Endothelial cell (in vitro differentiated cells): ENCODE measurements around the gene MYH11. TPM values are rescaled to one million over a fixed set of nuclear protein-coding genes. Genes with fewer than 3 reads are reported as not detected.
"Not testable (repeated sequence)": the region's sequence is repeated elsewhere in the genome, so short reads cannot be mapped to it uniquely, and the experiment has no call there.

ENCODE experiments used
- DNase-seq: peaks from one replicate; pipeline ENCODE4 v3.0.0; 2021; ENCODE audit warnings: low spot score
- H3K27ac Mint-ChIP-seq: one replicate; pipeline ENCODE4 v1.8.0; 2021; ENCODE audit warnings: mixed read lengths, inconsistent platforms; ENCODE audit not compliant: unreplicated experiment
- H3K27me3 Mint-ChIP-seq: one replicate; pipeline ENCODE4 v1.8.0; 2021; ENCODE audit warnings: mild to moderate bottlenecking, moderate library complexity, mixed read lengths, inconsistent platforms; ENCODE audit not compliant: unreplicated experiment
- H3K36me3 Mint-ChIP-seq: one replicate; pipeline ENCODE4 v1.8.0; 2021; ENCODE audit warnings: mild to moderate bottlenecking, low read depth, mixed read lengths, inconsistent platforms; ENCODE audit not compliant: unreplicated experiment
- H3K4me1 Mint-ChIP-seq: one replicate; pipeline ENCODE4 v1.8.0; 2021; ENCODE audit warnings: mild to moderate bottlenecking, mixed read lengths, inconsistent platforms; ENCODE audit not compliant: unreplicated experiment
- H3K4me3 Mint-ChIP-seq: one replicate; pipeline ENCODE4 v1.8.0; 2021; ENCODE audit warnings: mild to moderate bottlenecking, mixed read lengths, inconsistent platforms; ENCODE audit not compliant: unreplicated experiment
- H3K9me3 Mint-ChIP-seq: one replicate; pipeline ENCODE4 v1.8.0; 2021; ENCODE audit warnings: mixed read lengths, inconsistent platforms; ENCODE audit not compliant: unreplicated experiment
- CTCF ChIP-seq: fragments of 200-600 bp; sonication (generic); IDR thresholded peaks from one replicate; pipeline ENCODE4 v1.5.0; 2021; ENCODE audit warnings: antibody characterized with exemption; ENCODE audit not compliant: unreplicated experiment
- total RNA-seq: library from RNA; stranded (reverse); fragmentation: NEBNext Ultra II Directional; extraction: Animal tissue kit (Norgen Biotek cat#: 25700); gene quantifications from one replicate; pipeline ENCODE4 v1.2.1, GENCODE V29; 2021; ENCODE audit not compliant: unreplicated experiment

The MYH11 gene
- total RNA-seq, 1 donor from 2014 or later = 0.51 TPM

- H3K9me3 Mint-ChIP-seq = no peaks in the 10 kb centered on the region
- no peak for TF ChIP-seq CTCF
- H3K4me3 Mint-ChIP-seq = no peak overlapping the region
- no peak for DNase-seq
- H3K4me1 Mint-ChIP-seq = no peaks in the 10 kb centered on the region
- no peaks in the 10 kb centered on the region for H3K36me3 Mint-ChIP-seq
- no peak overlapping the region for H3K27ac Mint-ChIP-seq
- no peaks in the 10 kb centered on the region for H3K27me3 Mint-ChIP-seq
These were observed 9.1 kb downstream of the MYH11 start for GRCh38 chr16:15847611-15848175.

GRCh38 chr16:15846510-15846909 is 10.3 kb downstream of the MYH11 start:
- Mint-ChIP-seq H3K36me3 (no peaks in the 10 kb centered on the region), H3K27me3 (no peaks in the 10 kb centered on the region), H3K27ac (no peak overlapping the region), H3K4me1 (no peaks in the 10 kb centered on the region), H3K4me3 (no peak overlapping the region), H3K9me3 (no peaks in the 10 kb centered on the region)
- TF ChIP-seq CTCF = no peak
- DNase-seq = no peak

DNA sequence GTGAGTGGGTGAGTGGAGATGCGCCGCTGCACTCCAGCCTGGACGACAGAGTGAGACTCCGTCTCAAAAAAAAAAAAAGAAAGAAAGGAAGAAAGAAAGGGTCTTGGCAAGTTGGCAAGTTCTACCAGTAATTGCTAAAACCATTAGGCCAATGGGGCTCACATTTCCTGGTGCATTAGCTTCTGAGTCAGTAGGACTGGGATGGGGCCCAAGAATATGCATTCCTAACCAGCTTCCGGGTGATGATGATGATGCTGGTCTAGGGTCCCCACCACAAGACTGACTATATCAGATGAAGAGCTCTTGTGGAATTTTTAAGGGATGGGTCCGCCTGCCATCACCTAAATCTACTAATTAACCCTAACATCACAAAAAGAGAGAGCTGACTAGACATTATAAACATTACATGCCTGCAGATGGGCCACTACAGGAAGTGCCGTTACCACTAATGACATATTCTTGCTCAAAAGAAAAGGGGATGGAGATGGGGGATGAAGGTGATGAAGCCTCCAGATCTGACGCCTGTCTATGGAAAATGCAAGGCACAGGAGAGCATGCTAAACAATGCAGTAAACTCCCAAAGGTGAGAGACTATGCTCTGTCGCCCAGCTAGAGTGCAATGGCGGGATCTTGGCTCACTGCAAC is 13.1 kb downstream of the MYH11 start:
- Mint-ChIP-seq H3K27ac (no peak overlapping the region), H3K36me3 (no peaks in the 10 kb centered on the region)
- DNase-seq = no peak

DNA sequence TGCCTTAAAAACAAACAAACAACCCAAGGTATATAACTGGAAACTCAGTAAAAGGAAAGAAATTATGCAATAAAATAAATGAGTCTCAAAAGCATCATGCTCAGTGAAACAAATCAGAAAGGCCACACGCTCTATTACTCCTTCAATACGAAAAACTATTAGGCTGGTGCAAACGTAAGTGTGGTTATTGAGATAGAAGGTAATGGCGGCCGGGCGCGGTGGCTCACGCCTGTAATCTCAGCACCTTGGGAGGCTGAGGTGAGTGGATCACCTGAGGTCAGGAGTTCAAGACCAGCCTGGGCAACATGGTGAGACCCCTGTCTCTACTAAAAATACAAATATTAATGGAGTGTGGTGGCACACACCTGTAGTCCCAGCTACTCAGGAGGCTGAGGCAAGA is 17.6 kb downstream of the MYH11 start:
- not testable (repeated sequence) for H3K9me3 Mint-ChIP-seq, H3K4me1 Mint-ChIP-seq, H3K4me3 Mint-ChIP-seq, H3K27me3 Mint-ChIP-seq, H3K36me3 Mint-ChIP-seq, DNase-seq, H3K27ac Mint-ChIP-seq

More for the DNA sequence above, 13.1 kb downstream of the MYH11 start:
- Mint-ChIP-seq H3K9me3 (no peaks in the 10 kb centered on the region), H3K4me1 (no peaks in the 10 kb centered on the region), H3K27me3 (peaks cover 2% of the 10 kb centered on the region), H3K4me3 (no peak overlapping the region)
- TF ChIP-seq CTCF = no peak

GRCh38 chr16:15837761-15838160 is 19.1 kb downstream of the MYH11 start:
- peaks cover 2% of the 10 kb centered on the region for H3K27me3 Mint-ChIP-seq
- H3K4me3 Mint-ChIP-seq = no peak overlapping the region
- no peaks in the 10 kb centered on the region for H3K36me3 Mint-ChIP-seq
- no peaks in the 10 kb centered on the region for H3K9me3 Mint-ChIP-seq
- no peak overlapping the region for H3K27ac Mint-ChIP-seq
- no peak for TF ChIP-seq CTCF
- DNase-seq = no peak
- no peaks in the 10 kb centered on the region for H3K4me1 Mint-ChIP-seq
